BE2C (cell line): ENCODE data around the gene NOC2L.
"Not testable (repeated sequence)": the region's sequence is repeated elsewhere in the genome, so short reads cannot be mapped to it uniquely, and the experiment has no call there.

Source experiments
- DNase-seq: peaks from one replicate; pipeline ENCODE4 v3.0.0-alpha.2; 2020
- H3K27me3 ChIP-seq: fragments of 250-450 bp; sonication (Bioruptor Pico); 2 replicates; pipeline ENCODE4 v1.5.1; 2020; ENCODE audit warnings: mild to moderate bottlenecking
- H3K36me3 ChIP-seq: fragments of 250-450 bp; sonication (Bioruptor Pico); 2 replicates; pipeline ENCODE4 v1.5.1; 2020; ENCODE audit warnings: mild to moderate bottlenecking
- H3K4me1 ChIP-seq: fragments of 250-450 bp; sonication (Bioruptor Pico); 2 replicates; pipeline ENCODE4 v1.5.1; 2020
- H3K4me3 ChIP-seq: 2 replicates; pipeline ENCODE4 v1.5.1; 2011; ENCODE audit warnings: low read depth, low read length
- H3K9me3 ChIP-seq: fragments of 250-450 bp; sonication (Bioruptor Pico); 2 replicates; pipeline ENCODE4 v1.5.1; 2020
- CTCF ChIP-seq: IDR thresholded peaks from 2 replicates; pipeline ENCODE4 v1.5.1; 2012; ENCODE audit warnings: mild to moderate bottlenecking, low read depth, low read length

Gene NOC2L

GRCh38 chr1:993379-993995 is 34.4 kb upstream of the NOC2L start:
- no peak for TF ChIP-seq CTCF
- no peak for DNase-seq
- Histone ChIP-seq H3K9me3 (no peaks in the 10 kb centered on the region), H3K27me3 (peaks cover 63% of the 10 kb centered on the region), H3K4me1 (no peaks in the 10 kb centered on the region), H3K4me3 (no peak overlapping the region), H3K36me3 (no peaks in the 10 kb centered on the region)

- no peak for TF ChIP-seq CTCF
Observed at GRCh38 chr1:992362-992761, 33.3 kb upstream of the NOC2L start.

GRCh38 chr1:991895-992294 is 32.8 kb upstream of the NOC2L start:
- Histone ChIP-seq H3K4me3 (no peak overlapping the region), H3K9me3 (no peaks in the 10 kb centered on the region), H3K4me1 (no peaks in the 10 kb centered on the region), H3K36me3 (no peaks in the 10 kb centered on the region), H3K27me3 (peaks cover 60% of the 10 kb centered on the region)
- no peak for TF ChIP-seq CTCF
- DNase-seq, result no peak

More at GRCh38 chr1:992362-992761, 33.3 kb upstream of the NOC2L start:
- Histone ChIP-seq H3K4me3 (no peak overlapping the region), H3K27me3 (peaks cover 63% of the 10 kb centered on the region), H3K9me3 (no peaks in the 10 kb centered on the region), H3K4me1 (no peaks in the 10 kb centered on the region), H3K36me3 (no peaks in the 10 kb centered on the region)
- DNase-seq, result no peak

- H3K4me3 ChIP-seq, H3K36me3 ChIP-seq, DNase-seq, H3K4me1 ChIP-seq, H3K9me3 ChIP-seq: not testable (repeated sequence)
- H3K27me3 ChIP-seq, result peaks cover 64% of the 10 kb centered on the region
Observed at GRCh38 chr1:991275-991674, 32.2 kb upstream of the NOC2L start.

- peaks cover 67% of the 10 kb centered on the region for H3K27me3 ChIP-seq
- H3K36me3 ChIP-seq, DNase-seq, H3K4me1 ChIP-seq, H3K9me3 ChIP-seq, H3K4me3 ChIP-seq: not testable (repeated sequence)
Observed at GRCh38 chr1:988061-988460, 29.0 kb upstream of the NOC2L start.

GRCh38 chr1:985126-985525 is 26.1 kb upstream of the NOC2L start:
- Histone ChIP-seq H3K4me3 (no peak overlapping the region), H3K36me3 (no peaks in the 10 kb centered on the region), H3K27me3 (peaks cover 85% of the 10 kb centered on the region), H3K4me1 (no peaks in the 10 kb centered on the region), H3K9me3 (no peaks in the 10 kb centered on the region)
- DNase-seq, result no peak
- TF ChIP-seq CTCF, result no peak

GRCh38 chr1:984476-984814 is 25.4 kb upstream of the NOC2L start:
- Histone ChIP-seq H3K27me3 (peaks cover 79% of the 10 kb centered on the region), H3K4me3 (no peak overlapping the region)
- no peak for TF ChIP-seq CTCF

More at GRCh38 chr1:984476-984814, 25.4 kb upstream of the NOC2L start:
- no peak for DNase-seq
- Histone ChIP-seq H3K36me3 (no peaks in the 10 kb centered on the region), H3K4me1 (no peaks in the 10 kb centered on the region), H3K9me3 (no peaks in the 10 kb centered on the region)
